DND-41 (cell line): ENCODE results near the gene RAD18.

Source experiments
- CTCF ChIP-seq: IDR thresholded peaks from 2 replicates; pipeline ENCODE4 v1.5.1; 2012; ENCODE audit warnings: borderline replicate concordance, low read length, moderate library complexity, mild to moderate bottlenecking; ENCODE audit not compliant: poor library complexity, severe bottlenecking; ENCODE audit errors: extremely low read depth
- EZH2 ChIP-seq: IDR thresholded peaks from 3 replicates; pipeline ENCODE4 v1.6.1; 2012; ENCODE audit warnings: borderline replicate concordance, low read depth, mild to moderate bottlenecking, moderate library complexity, low read length, inconsistent platforms; ENCODE audit not compliant: severe bottlenecking

DNA sequence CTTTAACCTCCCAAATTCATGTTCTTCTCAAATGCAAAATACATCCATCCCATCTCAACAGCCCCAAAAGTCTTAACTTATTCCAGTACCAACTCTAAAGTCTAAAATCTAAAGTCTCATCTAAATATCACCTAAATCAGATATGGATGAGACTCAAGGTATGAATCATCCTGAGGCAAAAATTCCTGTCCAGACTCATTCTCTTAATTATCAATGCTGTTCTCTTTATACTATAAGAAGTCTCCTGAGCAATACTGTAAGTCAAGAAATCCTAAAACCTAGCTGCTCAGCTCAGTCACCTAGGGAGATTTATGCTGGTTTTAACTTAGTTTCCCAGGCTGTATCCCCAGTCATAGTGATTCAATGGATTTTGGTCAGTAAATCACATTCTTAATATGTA lies 11.1 kb downstream of the RAD18 start:
- TF ChIP-seq CTCF (no peak), EZH2 (no peak)
